DMS153 (cell line): ENCODE results near the gene SYT2.

Experiments used
- DNase-seq: peaks from one replicate; lab custom pipeline; 2025; lab: John Stamatoyannopoulos, UW

Gene SYT2

GRCh38 chr1:202677433-202677832 is 32.8 kb downstream of the SYT2 start:
- no peak for DNase-seq

GRCh38 chr1:202673531-202673930 is 36.7 kb downstream of the SYT2 start:
- no peak for DNase-seq

- peak; percentile 73 for DNase-seq
Observed at GRCh38 chr1:202671399-202671798, 38.9 kb downstream of the SYT2 start.

DNA sequence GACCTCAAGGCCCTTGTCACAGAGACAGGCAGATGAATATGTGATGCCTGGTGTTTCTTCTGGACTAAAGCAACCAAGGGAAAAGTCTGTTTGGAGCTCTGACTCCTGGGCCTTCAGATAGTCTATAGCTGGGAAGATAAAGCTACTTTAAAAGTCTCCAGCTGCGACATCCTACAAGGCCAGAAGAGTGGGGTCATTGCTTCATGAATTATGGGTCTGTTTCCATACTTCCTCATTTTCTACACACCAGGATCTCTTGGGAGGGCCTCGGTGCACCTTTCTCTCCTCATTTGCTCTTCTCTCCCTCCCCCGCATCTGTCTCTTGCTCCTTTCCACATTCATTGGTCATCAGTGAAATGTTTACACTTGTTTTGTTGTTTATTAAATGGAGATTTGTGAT is 44.8 kb downstream of the SYT2 start:
- DNase-seq: no peak

GRCh38 chr1:202664083-202664482 is 46.2 kb downstream of the SYT2 start:
- no peak for DNase-seq

- DNase-seq: no peak
Observed at GRCh38 chr1:202663131-202663530, 47.1 kb downstream of the SYT2 start.

- DNase-seq: peak; percentile 75
Observed at GRCh38 chr1:202662081-202662480, 48.2 kb downstream of the SYT2 start.

DNA sequence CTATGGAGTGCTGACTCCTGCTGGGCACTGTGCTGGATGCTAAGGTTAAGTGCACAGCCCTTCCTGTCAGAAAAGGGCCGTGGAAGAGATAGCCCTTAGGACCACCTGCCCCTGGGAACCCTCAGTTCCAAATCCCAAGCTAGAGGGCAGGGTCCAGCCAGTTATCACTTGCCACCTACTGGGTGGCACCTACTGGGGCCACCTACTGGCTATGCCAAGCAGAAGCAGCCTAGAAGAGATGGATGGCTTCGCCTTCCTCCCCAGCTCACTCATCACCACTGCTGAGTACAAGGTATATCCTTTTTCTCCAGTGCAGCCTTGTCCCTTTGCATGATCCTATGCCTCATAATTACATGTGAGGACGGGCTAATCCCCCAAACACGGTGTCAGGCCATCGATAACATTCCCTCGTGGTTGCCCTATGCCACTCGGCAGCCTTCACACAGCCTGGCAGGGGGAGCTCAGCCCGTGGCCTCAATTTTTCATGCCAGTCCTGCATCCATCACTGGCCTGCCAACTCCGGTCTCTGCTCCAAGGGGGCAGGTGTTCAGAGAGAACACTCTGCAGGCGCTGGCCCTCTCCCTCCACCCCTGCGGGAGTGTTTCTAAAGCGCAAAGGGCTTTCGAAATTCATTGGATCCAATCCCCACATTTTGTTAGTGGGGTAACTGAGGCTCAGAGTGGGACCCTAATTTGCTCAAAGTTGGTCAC is 49.0 kb downstream of the SYT2 start:
- no peak for DNase-seq

GRCh38 chr1:202659974-202660373 is 50.3 kb downstream of the SYT2 start:
- DNase-seq: no peak

GRCh38 chr1:202659541-202659940 is 50.7 kb downstream of the SYT2 start:
- no peak for DNase-seq

DNA sequence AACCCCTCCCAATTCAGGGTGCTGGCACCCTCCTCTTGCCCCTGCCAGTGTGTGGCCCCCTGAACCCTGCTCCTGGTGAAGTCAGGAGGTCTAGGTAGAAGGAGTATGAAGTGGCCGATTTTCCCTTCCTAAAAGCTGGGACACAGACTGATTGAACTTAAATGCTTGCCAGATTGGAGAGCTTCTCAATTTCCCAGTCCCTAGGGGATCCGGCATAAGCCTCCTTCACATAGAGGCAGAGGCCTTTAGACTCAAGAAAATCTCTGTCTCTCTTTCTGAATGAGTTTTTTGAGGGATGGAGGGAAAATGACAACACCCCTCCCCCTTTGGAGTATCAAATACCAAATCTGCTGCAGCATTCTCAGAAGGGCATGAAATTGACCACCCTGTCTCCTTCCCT is 51.5 kb downstream of the SYT2 start:
- no peak for DNase-seq

GRCh38 chr1:202658251-202658759 is 51.9 kb downstream of the SYT2 start:
- no peak for DNase-seq

GRCh38 chr1:202656951-202657646 is 53.2 kb downstream of the SYT2 start:
- no peak for DNase-seq

DNA sequence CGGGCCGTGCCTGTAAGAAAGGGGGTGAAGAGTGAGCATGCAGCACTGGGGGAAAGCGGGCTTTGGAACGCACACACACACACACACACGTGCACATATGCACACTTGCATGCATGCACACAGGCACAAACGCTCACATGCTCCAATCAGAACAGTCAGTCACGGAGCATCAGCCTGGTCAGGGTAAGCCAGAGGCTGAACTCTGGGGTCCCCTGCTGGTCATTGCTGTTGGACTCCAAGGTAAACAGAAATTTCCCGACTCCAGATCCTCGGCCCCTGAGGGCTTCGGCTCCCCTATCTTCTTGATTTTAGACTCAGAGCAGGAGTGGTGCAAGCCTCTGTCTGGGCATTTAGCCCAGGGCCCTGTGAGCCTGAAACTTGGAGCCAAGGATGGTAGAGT is 54.2 kb downstream of the SYT2 start:
- no peak for DNase-seq

DNA sequence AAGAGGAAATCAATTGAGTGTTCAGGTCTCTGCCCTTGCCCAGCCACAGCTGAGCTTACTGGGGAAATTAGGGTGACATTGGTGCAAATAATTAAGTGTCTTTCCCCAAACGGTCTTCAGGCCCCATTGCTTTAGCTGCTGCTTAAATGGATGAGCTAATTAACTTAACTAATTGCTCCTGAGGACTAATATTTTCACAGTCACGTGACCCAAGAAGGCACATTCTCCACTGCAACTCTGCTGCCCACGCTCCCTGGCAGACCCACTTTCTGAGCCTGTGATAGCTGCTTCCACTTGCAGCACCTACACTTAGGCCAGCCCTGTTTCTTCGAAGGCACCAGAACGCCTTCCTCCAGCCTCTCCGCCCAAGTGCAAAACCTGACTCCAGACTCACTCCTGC is 56.2 kb downstream of the SYT2 start:
- no peak for DNase-seq

- DNase-seq: no peak
Observed at GRCh38 chr1:202649553-202650392, 60.5 kb downstream of the SYT2 start.

GRCh38 chr1:202648605-202649226 is 61.5 kb downstream of the SYT2 start:
- DNase-seq: no peak

- DNase-seq: no peak
Observed at GRCh38 chr1:202645097-202645476, 65.2 kb downstream of the SYT2 start.

DNA sequence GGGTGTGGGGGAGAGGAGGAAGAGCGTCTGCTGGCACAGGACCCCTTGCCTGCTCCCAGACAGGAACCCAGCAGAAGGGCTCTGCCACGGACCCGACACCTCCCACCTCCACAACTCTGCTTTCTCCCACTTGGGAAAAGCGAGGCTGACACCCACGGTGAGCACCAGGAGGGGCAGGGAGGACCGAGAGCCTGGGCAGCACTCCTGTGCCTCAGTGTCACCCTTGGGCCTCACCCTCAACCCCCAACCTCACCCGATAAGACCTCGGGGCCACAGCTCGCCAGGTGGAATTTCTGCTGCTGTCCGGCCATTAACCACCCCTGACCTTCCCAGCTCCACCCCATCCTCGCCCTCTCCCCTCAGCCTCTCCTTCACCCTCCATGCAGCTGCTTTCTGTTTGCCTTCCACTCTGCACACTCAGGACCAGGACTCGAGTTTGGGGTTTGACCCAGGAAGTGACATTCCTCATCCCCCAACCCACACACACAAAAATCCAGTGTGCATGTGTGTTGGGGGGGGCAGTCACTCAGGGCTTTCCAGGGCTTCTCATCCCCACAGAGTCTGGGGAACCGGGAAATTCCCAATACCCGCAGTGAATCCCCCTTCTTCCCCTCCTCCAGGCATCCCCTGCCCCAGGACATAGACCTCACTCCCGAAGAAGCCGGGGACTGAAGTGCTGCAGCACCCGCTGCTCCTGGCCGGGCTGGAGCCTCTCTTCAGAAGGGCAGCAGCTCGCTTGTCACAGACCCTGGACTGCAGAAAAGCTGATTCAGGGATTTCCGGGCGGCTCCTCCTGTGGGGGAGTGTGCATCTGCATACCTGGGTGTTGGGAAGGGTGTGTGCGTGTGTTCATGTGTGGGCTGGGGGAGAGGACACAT is 65.8 kb downstream of the SYT2 start:
- DNase-seq: no peak

DNA sequence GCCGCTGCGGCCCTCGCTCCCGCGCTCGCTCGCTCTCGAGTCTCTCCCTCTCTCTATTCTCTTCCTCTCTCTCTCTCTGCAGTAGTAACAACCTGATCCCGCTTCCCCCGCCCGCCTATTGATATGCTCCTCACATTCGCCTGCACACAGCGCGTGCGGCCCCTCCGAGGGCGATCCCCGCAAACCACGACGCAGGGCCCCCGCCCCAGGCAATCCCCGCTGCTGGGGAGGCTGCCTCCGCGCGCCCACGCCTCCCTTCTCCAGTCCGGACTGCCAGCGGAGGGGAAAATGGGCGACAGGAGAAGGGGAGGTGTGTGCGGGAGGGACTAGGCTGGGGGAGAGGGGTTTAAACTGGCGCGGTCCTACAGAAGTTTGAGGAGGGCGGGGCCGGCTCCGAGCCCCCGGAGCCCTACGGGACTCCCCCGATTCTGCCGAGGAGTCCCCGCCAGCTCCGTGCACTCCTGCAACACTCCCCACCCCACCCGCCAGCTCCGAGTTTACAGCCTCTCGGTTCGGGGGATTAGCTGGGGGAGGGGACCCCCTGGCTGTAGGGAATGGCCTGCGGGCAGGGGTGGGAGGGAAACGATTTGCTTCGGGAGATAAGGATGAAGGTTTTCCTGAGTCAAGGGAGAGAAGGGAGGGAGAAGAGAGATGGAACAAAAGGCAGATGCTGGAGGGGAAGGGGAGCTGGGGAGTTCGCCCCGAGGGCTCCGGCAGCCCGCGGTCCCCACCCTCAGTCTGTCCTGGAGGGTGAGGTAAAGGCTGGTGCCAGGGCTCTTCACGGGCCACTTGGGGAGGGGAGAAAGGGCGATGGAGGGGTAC is 66.6 kb downstream of the SYT2 start:
- no peak for DNase-seq
